Glutamatergic neuron (in vitro differentiated cells): ENCODE data around the gene HTR4. TPM values are rescaled to one million over a fixed set of nuclear protein-coding genes. Genes with fewer than 3 reads are reported as not detected.

Source experiments
- DNase-seq: peaks from one replicate; pipeline ENCODE4 v3.0.0; 2022
- H3K27ac Mint-ChIP-seq: one replicate; pipeline ENCODE4 v1.8.0; 2020; ENCODE audit warnings: mild to moderate bottlenecking, mixed read lengths, inconsistent platforms; ENCODE audit not compliant: unreplicated experiment
- H3K27me3 Mint-ChIP-seq: one replicate; pipeline ENCODE4 v1.8.0; 2020; ENCODE audit warnings: mild to moderate bottlenecking, moderate library complexity, mixed read lengths, inconsistent platforms; ENCODE audit not compliant: unreplicated experiment
- H3K36me3 Mint-ChIP-seq: one replicate; pipeline ENCODE4 v1.8.0; 2020; ENCODE audit warnings: mild to moderate bottlenecking, mixed read lengths, inconsistent platforms; ENCODE audit not compliant: unreplicated experiment
- H3K4me1 Mint-ChIP-seq: one replicate; pipeline ENCODE4 v1.8.0; 2020; ENCODE audit warnings: mild to moderate bottlenecking, low read depth, mixed read lengths, inconsistent platforms; ENCODE audit not compliant: unreplicated experiment
- H3K4me3 Mint-ChIP-seq: one replicate; pipeline ENCODE4 v1.8.0; 2020; ENCODE audit warnings: mild to moderate bottlenecking, mixed read lengths, inconsistent platforms; ENCODE audit not compliant: unreplicated experiment
- H3K9me3 Mint-ChIP-seq: one replicate; pipeline ENCODE4 v1.8.0; 2020; ENCODE audit warnings: mild to moderate bottlenecking, moderate library complexity, mixed read lengths, inconsistent platforms; ENCODE audit not compliant: unreplicated experiment
- CTCF ChIP-seq: fragments of 200-600 bp; sonication (generic); IDR thresholded peaks from one replicate; pipeline ENCODE4 v1.5.0; 2021; ENCODE audit not compliant: partially characterized antibody, unreplicated experiment
- total RNA-seq: library from RNA; stranded (reverse); fragmentation: NEBNext Ultra II Directional; extraction: Animal tissue kit (Norgen Biotek cat#: 25700); gene quantifications from one replicate; pipeline ENCODE4 v1.2.1, GENCODE V29; 2021; ENCODE audit not compliant: unreplicated experiment

HTR4 gene
- total RNA-seq, 1 donor from 2014 or later: not detected

GRCh38 chr5:148663509-148663908 lies 9.2 kb upstream of the HTR4 start:
- no peaks in the 10 kb centered on the region for H3K36me3 Mint-ChIP-seq

GRCh38 chr5:148660346-148660660 lies 6.0 kb upstream of the HTR4 start:
- DNase-seq: no peak
- Mint-ChIP-seq H3K27ac (no peak overlapping the region), H3K27me3 (no peaks in the 10 kb centered on the region), H3K4me3 (no peak overlapping the region), H3K36me3 (no peaks in the 10 kb centered on the region), H3K4me1 (peaks cover 2% of the 10 kb centered on the region), H3K9me3 (no peaks in the 10 kb centered on the region)
- TF ChIP-seq CTCF: no peak

More at GRCh38 chr5:148663509-148663908, 9.2 kb upstream of the HTR4 start:
- Mint-ChIP-seq H3K4me3 (no peak overlapping the region), H3K27ac (no peak overlapping the region), H3K27me3 (no peaks in the 10 kb centered on the region), H3K9me3 (no peaks in the 10 kb centered on the region), H3K4me1 (peaks cover 2% of the 10 kb centered on the region)
- DNase-seq: no peak
- TF ChIP-seq CTCF: no peak

GRCh38 chr5:148659641-148660345 lies 5.5 kb upstream of the HTR4 start:
- no peak for DNase-seq
- Mint-ChIP-seq H3K9me3 (no peaks in the 10 kb centered on the region), H3K4me1 (peaks cover 2% of the 10 kb centered on the region), H3K27ac (no peak overlapping the region), H3K27me3 (peaks cover under 1% of the 10 kb centered on the region), H3K36me3 (no peaks in the 10 kb centered on the region), H3K4me3 (no peak overlapping the region)
- no peak for TF ChIP-seq CTCF

- DNase-seq: no peak
- no peaks in the 10 kb centered on the region for H3K36me3 Mint-ChIP-seq
- no peak overlapping the region for H3K27ac Mint-ChIP-seq
Measured at GRCh38 chr5:148653291-148653835, 964 bp downstream of the HTR4 start.

More at GRCh38 chr5:148653291-148653835, 964 bp downstream of the HTR4 start:
- peak overlapping the region; percentile 77 for H3K4me3 Mint-ChIP-seq
- TF ChIP-seq CTCF: no peak
- H3K27me3 Mint-ChIP-seq: peaks cover 10% of the 10 kb centered on the region
- peaks cover 1% of the 10 kb centered on the region for H3K9me3 Mint-ChIP-seq
- H3K4me1 Mint-ChIP-seq: no peaks in the 10 kb centered on the region
